Activated gamma-delta T cell (primary cell): ENCODE measurements around the gene TAC3.
"Not testable (repeated sequence)": the region's sequence is repeated elsewhere in the genome, so short reads cannot be mapped to it uniquely, and the experiment has no call there.

Experiments used
- DNase-seq: peaks from one replicate; lab custom pipeline; 2025; lab: John Stamatoyannopoulos, UW
- total RNA-seq, 2 donors: gene quantifications; one replicate each; lab custom pipeline; 2026; lab: John Stamatoyannopoulos, UW

Gene TAC3
- 0 reads per million in 2 donors for total RNA-seq

DNA sequence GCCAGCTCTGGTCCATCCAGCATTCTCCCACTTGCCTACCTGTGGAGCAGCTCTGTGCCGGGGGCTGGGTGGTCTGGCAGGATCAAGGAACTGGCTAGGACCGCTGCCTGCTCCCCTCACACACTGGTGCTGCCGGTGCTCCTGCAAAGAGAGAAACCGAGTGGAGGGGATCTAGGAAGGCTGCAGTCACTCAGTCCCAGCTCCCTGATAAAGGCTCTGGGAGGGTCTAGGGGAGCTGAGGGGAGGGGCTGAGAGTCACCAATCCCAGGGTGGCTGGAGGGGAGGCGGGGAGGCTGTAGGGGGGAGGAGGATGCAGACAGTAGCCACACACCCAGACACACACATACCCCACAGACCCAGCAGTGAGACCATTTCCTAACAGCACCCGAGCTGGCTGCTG lies at the start of gene TAC3:
TAC3 (minus strand) TSS at position 182 of the 400 bp plus-strand sequence. CDS start 732 bp downstream, outside the sequence.
- DNase-seq: no peak

- no peak for DNase-seq
These were observed 47.8 kb upstream of the TAC3 start for GRCh38 chr12:57063991-57064685.

DNA sequence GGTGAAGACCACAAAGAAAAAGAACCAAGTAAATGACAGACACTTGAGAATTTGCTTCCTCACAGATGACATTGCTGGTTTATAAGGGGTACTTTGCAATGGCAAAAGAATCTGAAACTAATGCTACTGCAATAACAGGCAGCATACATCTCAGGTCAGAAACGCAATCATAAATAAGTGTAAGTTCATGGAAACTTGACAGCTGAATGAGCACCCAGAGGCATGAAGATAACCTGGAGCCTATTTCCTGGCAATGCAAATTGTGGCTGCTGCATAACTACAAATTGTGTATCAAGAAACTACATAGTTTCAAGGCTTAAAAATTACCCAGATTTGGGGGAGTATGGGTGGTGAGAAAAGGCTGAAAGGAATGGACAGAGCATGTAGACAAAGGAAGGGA lies 42.1 kb upstream of the TAC3 start:
- no peak for DNase-seq

DNA sequence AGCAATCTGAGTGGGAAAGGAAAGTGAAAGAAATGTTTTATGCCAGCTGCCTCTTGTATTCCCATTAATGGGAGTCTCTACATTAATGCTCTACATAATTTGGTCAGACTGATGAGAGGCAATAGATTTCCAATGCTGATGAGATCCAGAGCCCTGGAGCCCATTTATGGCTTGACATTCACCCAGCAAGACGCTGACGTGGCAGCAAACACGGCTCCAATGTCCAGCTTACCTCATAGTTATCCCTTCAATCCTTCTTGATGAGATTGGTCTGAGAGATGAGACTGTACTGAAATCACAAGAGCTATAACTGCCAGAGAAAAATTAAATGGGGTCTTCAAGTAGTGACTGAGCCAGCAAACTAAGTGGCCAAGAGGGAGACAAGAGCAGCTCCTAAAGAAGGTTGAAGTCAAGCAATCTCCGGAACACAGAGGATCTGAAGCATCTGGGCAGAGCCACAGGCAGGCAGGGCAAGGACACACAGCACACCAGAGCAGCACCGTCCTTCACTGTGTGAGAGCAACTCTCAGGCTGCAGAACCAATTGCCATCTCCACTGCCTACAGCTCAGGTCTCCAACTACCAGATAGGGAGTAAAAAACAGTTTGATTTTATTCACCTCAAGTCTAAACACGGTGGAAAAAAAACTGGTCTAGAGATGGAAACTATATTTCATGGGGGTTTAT lies 40.9 kb upstream of the TAC3 start:
- DNase-seq: no peak

GRCh38 chr12:57055824-57056223 lies 39.5 kb upstream of the TAC3 start:
- DNase-seq: no peak

DNA sequence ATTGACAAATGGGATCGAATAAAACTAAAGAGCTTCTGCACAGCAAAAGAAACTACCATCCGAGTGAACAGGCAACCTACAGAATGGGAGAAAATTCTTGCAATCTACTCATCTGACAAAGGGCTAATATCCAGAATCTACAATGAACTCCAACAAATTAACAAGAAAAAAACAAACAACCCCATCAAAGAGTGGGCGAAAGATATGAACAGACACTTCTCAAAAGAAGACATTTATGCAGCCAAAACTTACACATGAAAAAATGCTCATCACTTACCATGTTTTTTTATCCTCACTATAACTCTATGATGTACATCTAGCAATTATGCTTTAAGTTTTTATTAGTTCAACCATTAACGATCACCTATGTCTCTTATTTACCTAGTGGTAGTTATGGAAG lies 37.6 kb upstream of the TAC3 start:
- DNase-seq: not testable (repeated sequence)

GRCh38 chr12:57053146-57053545 lies 36.8 kb upstream of the TAC3 start:
- DNase-seq: not testable (repeated sequence)

GRCh38 chr12:57051011-57051410 lies 34.7 kb upstream of the TAC3 start:
- no peak for DNase-seq

GRCh38 chr12:57049890-57050289 lies 33.6 kb upstream of the TAC3 start, which contains the start of gene MYO1A:
Gene MYO1A, minus strand, starts transcription at chr12:57050129. Its CDS starts 1,806 bp downstream, at chr12:57048323.
- no peak for DNase-seq

- no peak for DNase-seq
These were observed 32.8 kb upstream of the TAC3 start for GRCh38 chr12:57049119-57049446.

DNA sequence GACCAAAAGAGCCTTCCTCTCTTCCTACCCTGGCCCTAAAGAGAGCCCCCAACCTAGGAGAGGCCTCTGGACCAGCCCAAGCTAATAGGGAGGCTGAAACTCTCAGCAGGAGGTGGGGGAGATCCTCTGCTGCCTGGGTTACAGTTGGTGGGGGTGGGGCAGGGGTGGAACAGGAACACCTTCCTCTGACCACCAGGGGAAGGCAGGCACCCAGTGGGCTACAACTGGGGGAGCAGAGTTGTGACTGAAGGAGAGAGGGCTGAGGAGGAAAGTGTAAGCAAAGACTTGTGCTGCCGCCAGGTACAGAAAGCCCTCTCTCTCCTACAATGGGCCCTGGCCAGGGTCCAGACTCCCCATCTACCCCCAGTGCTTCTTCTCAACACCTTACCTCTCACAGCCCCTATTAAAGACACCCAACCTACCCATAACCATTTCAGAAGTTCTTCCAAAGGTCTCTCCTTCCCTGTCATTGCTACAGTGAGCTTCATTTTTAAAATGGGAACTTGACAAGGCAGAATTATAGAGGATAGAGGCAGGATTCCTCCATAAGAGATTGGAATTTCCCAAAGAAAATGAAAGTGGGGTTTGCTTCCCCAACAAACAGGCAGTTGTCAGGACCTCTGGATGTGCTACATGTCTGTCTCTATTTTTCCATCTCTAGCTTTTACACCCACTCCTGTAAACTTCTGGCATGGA lies 32.2 kb upstream of the TAC3 start:
- DNase-seq: no peak

DNA sequence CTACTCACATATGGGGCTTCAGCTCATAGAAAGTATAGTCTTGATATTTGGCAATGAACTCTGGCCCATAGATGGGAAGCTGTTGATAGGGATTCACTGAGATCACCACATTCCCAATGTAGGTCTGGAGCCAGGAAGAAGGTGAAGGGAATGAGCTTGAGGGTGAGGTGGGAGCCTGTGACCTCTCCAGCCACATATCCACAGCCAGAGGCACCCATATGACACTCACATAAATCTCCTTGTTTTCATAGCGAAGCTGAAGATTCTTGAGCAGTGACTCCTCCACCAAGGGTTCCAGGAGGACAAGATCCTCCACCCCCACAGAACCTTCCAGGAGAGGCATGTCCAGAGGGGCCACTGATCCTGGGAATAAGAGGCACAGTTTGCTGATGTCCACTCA lies 31.7 kb upstream of the TAC3 start:
- DNase-seq: no peak

DNA sequence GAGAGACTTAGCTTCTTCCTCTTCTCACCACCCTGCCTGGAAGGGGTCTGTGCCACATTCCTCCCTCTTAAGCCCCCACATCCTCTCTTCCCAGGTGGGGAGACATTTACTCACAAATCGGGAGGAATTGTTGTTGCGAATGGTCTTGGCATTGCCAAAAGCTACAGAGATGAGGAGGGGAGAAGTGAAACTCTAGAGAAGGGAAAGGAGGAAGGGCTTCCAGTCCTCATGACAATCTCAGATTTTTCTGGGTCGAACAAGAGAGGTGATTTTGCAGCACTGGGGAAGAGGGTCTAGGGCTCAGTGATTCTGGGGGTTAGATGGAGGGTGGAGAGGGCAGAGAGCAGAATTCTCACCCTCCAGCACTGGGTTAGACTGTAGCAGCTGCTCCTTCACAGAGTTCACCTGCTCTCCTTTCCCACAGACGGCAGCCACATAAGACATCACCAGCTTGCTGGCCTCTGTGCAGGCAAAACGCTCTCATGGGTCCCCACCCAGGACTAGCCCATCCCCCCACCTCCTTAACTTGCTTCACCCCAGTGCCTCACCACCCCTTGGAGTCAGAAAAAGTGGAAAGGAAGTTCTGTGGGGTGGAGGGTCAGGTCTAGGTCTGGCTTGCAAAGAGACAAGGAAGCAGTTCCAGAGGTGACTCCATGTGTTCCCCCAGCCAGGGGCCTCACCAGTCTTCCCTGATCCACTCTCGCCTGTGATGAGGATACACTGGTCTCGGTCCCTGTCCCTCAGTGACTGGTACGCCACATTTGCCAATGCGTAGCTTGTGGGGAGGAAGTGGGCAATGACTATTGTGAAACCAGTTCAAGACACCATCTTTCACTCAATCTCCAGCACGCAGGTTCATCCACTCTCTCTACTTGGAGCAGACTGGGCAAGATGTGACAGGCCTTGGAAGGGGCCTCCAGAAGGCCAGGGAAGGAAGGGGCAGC lies 30.9 kb upstream of the TAC3 start:
- DNase-seq: no peak

DNA sequence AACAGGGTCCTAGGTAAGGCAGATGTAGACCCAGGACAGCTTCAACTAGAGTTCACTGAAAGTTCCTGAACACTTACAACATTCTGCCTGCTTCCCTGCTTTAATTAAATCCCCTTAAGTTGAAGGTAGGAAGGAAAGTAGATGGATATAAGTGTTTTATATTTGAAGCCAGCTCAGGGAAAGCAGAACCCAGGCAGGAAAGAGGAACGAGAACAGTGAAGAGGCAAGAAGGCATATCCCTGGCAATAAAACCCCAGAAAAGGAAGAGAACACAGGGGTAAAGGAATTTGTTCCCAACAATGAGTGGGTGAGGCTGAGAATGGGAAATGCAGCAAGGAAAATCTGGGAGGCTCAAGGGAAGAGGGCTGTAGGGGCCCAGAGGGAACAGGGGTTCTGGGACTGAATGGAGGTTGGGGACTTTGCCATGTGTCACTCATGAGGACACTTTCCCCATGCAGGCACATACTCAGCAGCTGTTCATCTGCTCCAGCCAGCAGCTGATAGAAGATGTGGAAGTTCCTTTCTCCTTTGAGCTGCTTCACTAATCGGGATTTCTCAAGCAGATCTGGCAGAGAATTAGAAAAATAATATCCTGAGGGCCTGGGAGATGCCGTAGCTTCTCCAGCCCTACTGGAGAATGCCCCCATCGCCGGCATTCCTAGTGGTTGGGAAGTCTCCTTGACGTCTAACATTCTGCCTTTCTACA lies 29.9 kb upstream of the TAC3 start:
- DNase-seq: no peak

DNA sequence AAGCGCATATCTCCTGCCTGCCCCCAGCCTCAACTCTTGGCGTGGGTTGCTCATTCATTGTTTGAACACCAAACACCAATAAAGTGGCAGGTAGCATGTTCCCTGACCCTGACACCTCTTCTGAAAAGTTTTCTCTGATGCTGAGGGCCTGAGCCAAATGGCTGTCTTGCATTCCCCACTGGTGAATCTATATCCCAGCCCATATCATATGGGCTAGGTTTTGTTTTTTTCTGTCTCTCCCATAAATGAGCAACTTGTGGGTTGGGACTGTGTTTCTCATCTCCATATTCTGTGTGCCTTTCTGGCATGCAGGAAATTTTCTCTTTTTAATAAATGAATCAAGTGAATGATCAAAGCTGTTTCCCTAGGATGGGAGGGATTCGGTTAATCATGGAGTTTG lies 28.6 kb upstream of the TAC3 start:
- DNase-seq: no peak

GRCh38 chr12:57044468-57044867 lies 28.1 kb upstream of the TAC3 start:
- no peak for DNase-seq

GRCh38 chr12:57042695-57043094 lies 26.4 kb upstream of the TAC3 start:
- no peak for DNase-seq

DNA sequence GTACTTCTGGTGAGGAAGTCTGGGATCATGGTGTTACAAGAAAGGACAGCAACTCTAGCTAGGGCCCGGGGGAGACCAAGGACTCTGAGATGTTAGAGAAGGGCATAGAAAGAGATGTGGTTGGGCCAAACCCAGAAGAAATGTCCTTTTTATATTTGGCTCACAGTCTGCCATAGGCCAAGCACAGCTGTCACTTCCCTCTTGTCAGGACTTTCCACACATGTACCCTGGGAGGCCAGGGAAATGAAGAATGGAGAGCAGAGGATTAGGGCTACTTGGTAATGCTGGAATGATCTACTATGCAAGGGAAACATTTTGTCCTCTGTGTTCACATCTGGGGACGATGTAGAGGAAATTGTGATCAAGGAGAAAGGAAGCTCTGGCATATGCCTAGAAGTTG lies 24.4 kb upstream of the TAC3 start:
- no peak for DNase-seq

DNA sequence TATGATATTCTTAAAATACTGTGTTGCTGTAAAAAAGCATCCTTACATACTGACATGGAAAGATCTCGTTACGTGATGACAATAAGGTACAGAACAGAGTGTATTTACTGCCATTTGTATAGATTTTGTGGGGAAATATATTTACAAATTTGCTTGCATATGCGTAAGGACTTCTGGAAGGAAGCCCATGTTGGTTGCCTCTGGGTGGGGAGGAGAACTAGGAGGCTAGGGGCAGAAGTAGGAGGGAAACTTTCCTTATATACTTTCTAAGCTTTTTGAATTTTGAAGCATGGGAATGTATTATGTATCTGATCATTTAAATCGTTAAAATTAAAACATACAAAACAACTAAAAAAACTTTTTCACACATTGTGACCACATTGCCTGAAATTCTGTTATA lies 23.9 kb upstream of the TAC3 start:
- DNase-seq: no peak

DNA sequence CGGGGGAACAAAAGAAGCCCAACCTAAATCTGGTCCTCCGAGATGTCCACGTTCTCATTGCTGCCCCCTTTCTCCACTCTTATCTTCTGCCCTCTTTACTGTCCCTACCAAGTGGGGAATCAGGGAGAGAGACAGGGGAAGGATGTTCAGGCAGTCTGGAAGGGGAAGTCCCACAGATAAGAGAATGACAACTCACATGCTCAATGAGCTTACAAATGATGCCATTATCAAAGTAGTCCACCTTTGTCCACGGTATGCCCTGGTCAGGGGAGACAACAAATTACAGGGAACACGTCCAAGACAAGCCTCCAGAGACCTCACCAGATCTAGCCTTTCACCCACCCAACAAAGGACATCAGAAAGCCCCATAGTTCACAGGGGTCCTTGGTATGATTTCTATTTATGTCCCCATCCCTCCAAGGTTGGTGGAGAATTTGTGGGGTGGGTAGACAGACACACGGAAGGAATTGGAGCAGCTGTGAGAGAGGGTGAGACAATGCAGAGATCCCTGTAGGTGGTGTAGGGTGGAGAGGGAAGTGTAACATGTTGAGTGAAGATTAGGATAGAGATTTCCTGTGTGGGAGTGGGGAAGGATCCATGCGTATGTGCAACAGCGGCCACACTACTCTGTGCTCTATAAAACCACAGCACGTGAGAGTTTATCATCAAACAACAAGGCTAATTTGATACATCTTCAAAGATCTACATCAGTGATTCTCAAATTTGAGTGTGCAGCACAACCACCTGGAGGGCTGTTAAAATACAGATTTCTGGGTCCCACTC lies 22.9 kb upstream of the TAC3 start:
- DNase-seq: no peak
